ENCODE results near the gene ANXA9.

Gene ANXA9

DNA sequence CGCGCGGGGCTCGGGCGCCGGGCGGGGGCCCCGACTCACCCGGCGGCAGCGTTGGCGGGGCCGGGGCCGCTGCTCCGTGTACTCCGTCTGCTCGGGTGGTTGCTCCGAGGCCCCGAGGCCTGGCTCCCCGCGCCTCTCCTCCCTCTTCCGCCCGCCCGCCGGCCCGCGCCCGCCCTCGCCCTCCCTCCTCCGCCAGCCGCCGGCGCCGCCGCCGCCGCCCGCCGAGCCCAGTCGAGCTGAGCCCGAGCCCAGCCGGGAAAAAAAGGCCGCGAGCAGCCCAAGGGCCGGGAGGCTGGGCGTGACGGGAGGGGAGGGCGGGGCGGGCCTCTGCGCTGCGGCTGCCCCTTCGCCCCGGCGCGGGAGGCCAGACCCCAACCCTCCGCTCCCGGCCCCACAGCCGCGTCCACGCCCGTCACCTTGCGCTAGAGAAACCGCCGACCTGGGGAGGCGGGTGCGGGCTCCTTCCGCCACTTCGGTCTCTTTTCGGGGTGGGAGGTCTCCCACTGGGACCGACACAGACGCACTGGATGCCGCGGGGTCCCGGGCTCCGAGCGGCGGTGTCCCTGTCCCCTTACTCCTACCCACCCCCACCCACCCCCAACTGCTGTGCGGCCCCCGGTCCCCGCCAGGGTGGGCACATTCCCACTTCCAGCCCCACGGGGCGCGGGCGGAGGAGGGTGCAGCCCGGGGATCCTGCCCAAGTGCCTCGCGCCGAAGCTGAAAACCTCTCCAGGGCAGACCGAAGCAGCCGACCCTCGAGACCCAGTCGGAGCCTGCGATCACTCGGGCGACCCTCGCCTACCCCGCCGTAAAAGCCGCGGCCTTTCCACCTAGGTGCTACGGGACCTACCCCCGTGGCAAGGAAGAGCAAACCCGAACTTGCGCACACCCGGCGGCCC is 7.3 kb upstream of the ANXA9 start, which contains the start of gene CERS2:
Gene CERS2, minus strand, starts transcription at position 256 of the 899 bp plus-strand sequence. CDS start 5,745 bp downstream, outside the sequence.
- DNase-seq: peak; percentile 59

- DNase-seq: no peak
Measured at GRCh38 chr1:150976401-150976821, 5.7 kb upstream of the ANXA9 start.

- DNase-seq: no peak
Measured at GRCh38 chr1:150976879-150977694, 5.0 kb upstream of the ANXA9 start.

- DNase-seq: peak; percentile 82
Measured at GRCh38 chr1:150979092-150980056, 2.7 kb upstream of the ANXA9 start.

DNA sequence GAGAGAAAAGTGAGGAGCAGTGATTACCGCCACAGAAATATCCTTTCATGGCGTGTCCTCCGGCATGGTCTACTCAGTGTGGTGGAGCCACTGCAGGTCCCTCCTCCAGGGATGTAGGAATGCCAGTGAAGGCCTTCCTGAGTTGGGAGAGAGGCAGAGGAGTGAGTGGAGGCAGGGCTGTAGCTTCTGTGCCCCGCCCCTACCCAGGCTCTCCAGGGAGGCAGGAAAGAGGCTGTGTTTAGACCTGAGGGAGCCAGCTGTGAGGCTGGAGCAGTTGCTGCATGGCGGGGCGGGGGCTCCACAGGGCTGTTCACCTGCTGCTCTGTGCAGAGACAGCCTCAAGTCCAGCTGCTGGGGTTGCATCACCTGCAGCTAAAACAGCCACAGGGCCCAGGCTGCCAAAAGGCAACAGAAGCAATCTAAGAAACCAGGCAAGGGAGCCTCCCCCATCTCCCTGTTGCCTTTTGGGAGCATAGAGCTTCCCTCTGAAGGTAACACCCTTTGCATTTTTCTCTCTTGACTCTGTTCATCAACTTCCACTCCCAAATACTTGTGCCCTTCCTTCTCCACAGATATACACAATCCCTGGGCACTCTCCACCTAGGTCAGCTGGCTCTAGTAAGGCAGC is 801 bp upstream of the ANXA9 start:
- peak; percentile 43 for DNase-seq

DNA sequence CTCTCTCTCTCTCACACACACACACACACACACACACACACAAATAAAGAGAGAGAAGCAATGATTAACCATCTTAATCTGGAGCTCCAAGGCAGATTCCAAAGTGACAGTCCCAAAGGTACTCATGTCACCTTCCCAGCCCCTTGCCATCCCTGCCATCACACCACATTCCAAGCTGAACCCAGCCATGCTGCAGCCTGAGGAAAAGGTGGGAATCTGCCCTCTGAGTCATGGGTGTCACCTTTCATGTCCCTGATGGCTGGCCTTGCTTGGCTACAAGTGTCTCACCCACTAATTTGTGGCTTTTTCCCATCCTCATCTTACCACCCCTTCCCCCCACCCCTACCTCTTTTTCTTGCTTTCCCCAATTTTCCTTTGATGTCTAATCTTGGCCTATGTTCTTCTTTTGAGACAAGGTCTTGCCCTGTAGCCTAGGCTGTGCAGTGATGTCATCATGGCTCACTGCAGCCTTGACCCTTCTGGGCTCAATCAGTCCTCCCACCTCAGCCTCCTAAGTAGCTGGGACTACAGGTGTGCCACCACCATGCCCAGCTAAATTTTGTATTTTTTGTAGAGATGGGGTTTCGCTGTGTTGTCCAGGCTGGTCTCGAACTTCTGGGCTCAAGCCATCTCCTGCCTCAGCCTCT is 3.2 kb downstream of the ANXA9 start:
- DNase-seq: no peak

- no peak for DNase-seq
Measured at GRCh38 chr1:150987924-150988323, 5.8 kb downstream of the ANXA9 start.

- no peak for DNase-seq
Measured at GRCh38 chr1:150992626-150993025, 10.5 kb downstream of the ANXA9 start.

- DNase-seq: no peak
Measured at GRCh38 chr1:150994248-150994647, 12.2 kb downstream of the ANXA9 start.

DNA sequence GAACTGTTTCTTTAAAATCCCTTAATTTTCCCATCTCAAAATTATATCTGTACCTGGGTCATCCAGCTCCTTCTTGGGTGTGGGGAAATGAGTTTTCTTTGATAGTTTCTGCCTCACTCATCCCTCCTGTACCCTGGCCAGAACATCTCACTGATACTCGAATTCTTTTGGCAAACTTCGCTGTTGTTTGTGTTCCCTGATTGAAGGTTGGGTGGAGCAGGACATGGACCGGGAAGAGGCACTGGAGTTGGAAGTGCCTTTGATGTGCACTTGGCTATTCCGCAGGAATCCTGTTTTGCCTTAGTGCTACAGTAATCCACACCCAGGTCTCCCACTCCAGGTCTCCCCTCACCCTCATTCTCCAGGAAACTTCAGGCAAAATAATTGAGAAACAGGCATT is 13.4 kb downstream of the ANXA9 start:
- DNase-seq: no peak

DNA sequence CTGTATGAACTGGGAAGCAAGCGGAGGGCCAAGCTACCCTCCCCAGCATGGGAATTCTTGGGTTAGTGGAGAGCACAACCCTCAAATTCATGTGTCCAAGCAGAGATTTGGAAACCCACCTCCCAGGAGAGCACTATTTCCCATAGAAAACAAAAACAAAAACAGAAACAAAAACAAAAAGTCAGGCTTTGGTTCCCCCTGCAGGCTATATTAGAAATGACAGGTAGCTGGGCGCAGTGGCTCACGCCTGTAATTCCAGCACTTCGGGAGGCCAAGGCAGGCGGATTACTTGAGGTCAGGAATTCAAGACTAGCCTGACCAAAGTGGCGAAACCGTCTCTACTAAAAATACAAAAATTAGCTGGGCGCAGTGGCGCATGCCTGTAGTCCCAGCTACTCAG is 13.8 kb downstream of the ANXA9 start:
- DNase-seq: peak; percentile 35

DNA sequence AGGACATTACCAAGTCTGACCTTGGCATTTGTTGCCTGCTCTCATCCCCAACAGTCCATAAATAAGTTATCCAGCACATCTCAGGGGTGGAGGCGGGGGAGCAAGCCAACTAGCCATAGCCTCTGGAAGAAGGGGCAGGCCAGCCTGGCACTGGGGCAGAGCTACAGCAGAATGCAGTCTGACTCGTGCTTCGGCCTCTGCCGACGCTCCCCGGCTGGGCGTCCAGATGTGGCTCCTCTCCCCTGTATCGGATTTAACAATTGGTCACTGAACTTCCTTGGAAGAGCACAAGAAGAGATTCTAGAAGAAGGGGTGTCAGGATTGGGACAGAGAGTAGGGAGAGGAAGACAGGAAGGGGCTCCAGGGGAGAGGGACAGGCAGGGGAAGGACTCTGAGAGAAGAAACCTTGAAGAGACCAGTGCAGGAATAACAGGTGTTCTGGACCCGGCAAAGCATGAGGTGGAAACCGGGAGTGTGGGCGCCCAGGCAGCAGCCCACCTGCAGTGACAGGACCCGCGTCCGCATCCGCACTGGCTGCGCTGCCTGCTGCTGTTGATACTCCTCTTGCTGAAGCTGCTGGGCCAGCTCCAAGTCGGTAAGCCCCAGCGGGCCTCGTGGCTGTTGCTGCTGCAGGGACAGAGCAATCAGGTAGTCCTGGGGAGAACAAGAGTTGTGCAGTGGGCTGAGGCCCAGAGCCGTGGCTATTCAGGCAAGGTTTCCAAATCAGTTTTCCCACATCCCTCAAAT is 15.2 kb downstream of the ANXA9 start:
- DNase-seq: no peak

GRCh38 chr1:150997949-150998348 is 15.9 kb downstream of the ANXA9 start:
- no peak for DNase-seq

GRCh38 chr1:150999051-150999674 is 17.1 kb downstream of the ANXA9 start:
- no peak for DNase-seq

- DNase-seq: no peak
Measured at GRCh38 chr1:150999926-151000325, 17.8 kb downstream of the ANXA9 start.

DNA sequence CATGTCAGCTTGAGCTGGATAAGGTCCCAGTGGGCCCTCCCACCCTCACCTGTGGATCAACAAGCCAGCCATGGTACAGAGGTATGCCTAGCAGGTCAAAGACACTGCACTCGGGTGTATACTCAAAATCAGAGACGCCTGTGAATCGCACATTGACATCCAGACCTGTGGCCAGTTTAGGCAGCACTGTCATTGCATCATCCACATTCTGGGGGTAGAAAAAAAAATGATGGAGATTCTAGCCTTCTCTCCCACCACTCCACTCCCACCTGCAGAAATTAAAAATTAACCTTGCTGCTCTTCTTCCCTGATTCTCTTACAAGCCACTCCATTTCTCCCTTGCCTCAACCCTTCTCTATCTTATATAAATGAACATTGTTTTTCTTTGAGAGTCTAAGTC is 18.3 kb downstream of the ANXA9 start:
- DNase-seq: no peak

- DNase-seq: no peak
Measured at GRCh38 chr1:151001602-151002001, 19.5 kb downstream of the ANXA9 start.

GRCh38 chr1:151002051-151002450 is 20.0 kb downstream of the ANXA9 start:
- DNase-seq: no peak

GRCh38 chr1:151002611-151003010 is 20.5 kb downstream of the ANXA9 start:
- no peak for DNase-seq

DNA sequence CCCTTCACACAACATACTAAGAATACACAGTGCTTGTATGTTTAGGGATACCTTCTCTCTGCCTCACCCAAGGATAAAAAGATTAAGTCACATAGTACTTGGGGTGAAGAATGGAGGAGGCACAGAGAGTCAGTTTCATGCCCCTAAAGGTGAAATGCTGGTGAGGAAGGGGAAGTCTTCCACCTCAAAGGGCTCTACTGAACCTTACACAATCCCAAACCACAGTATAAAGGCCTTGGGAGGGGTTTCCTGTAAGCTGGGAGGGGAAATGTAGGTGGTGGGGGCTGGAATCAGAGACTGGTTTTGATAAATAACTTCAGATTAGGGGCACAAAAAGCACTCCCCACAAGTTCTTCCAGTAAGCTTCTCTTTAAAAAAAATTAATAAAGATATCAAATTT is 21.1 kb downstream of the ANXA9 start:
- DNase-seq: no peak

Measured in NCI-H2227 treated with DMSO at 0.1 percent for 48 hours (cell line).